Limb (tissue), 2 donors: Measurements from ENCODE around the gene FOXL1.

Experiments
- DNase-seq, 2 donors: peaks; one replicate each; pipeline ENCODE4 v3.0.0-alpha.2; 2016; ENCODE audit errors: extremely low spot score in 2 of 2

FOXL1 gene

DNA sequence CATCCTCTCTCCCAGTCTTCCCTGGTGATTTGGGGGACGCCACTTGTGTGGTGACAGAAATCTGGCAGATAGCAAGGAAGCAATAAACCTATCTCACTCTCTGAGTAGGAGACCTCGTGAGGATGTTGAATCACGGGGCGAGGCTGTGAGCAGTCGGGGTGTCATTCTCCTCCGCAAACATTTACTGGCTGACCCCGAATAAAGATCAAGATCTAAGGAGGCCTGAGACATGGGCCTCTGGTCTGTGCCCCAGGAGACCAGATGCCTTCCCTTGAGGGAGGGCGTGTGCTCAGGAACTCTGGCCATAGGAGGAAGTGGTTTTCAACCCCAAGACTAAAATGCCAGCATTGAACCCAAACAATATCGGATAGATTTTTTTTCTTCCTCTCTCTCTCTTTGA, 53.1 kb downstream of the FOXL1 start:
- no peak for DNase-seq
